Nephron (organoid): ENCODE data around the gene GTF3C2.

Experiments
- H3K27ac Mint-ChIP-seq, 3 experiments: 2 replicates each; pipeline ENCODE4 v1.8.0; 2020; ENCODE audit warnings: mixed read lengths in 3 of 3, mild to moderate bottlenecking in 2 of 3, moderate library complexity in 1 of 3
- H3K27me3 Mint-ChIP-seq: 2 replicates; pipeline ENCODE4 v1.8.0; 2021; ENCODE audit warnings: low read depth, mild to moderate bottlenecking, moderate library complexity, mixed read lengths
- H3K36me3 Mint-ChIP-seq: 2 replicates; pipeline ENCODE4 v1.8.0; 2020; ENCODE audit warnings: low read depth, mixed read lengths
- H3K4me1 Mint-ChIP-seq: 2 replicates; pipeline ENCODE4 v1.8.0; 2020; ENCODE audit warnings: mixed read lengths
- H3K4me3 Mint-ChIP-seq, 3 experiments: 2 replicates each; pipeline ENCODE4 v1.8.0; 2020; ENCODE audit warnings: mild to moderate bottlenecking in 3 of 3, mixed read lengths in 3 of 3, moderate library complexity in 2 of 3
- H3K9me3 Mint-ChIP-seq: 2 replicates; pipeline ENCODE4 v1.8.0; 2020; ENCODE audit warnings: mixed read lengths
- TF ChIP-seq, protein P1 (sequence below), 3 experiments: fragments of 200-600 bp; sonication (generic); IDR thresholded peaks; one replicate each; pipeline ENCODE4 v1.5.0; 2021; ENCODE audit warnings: antibody characterized with exemption in 3 of 3; ENCODE audit not compliant: unreplicated experiment in 3 of 3

GTF3C2 gene, protein sequence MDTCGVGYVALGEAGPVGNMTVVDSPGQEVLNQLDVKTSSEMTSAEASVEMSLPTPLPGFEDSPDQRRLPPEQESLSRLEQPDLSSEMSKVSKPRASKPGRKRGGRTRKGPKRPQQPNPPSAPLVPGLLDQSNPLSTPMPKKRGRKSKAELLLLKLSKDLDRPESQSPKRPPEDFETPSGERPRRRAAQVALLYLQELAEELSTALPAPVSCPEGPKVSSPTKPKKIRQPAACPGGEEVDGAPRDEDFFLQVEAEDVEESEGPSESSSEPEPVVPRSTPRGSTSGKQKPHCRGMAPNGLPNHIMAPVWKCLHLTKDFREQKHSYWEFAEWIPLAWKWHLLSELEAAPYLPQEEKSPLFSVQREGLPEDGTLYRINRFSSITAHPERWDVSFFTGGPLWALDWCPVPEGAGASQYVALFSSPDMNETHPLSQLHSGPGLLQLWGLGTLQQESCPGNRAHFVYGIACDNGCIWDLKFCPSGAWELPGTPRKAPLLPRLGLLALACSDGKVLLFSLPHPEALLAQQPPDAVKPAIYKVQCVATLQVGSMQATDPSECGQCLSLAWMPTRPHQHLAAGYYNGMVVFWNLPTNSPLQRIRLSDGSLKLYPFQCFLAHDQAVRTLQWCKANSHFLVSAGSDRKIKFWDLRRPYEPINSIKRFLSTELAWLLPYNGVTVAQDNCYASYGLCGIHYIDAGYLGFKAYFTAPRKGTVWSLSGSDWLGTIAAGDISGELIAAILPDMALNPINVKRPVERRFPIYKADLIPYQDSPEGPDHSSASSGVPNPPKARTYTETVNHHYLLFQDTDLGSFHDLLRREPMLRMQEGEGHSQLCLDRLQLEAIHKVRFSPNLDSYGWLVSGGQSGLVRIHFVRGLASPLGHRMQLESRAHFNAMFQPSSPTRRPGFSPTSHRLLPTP

DNA sequence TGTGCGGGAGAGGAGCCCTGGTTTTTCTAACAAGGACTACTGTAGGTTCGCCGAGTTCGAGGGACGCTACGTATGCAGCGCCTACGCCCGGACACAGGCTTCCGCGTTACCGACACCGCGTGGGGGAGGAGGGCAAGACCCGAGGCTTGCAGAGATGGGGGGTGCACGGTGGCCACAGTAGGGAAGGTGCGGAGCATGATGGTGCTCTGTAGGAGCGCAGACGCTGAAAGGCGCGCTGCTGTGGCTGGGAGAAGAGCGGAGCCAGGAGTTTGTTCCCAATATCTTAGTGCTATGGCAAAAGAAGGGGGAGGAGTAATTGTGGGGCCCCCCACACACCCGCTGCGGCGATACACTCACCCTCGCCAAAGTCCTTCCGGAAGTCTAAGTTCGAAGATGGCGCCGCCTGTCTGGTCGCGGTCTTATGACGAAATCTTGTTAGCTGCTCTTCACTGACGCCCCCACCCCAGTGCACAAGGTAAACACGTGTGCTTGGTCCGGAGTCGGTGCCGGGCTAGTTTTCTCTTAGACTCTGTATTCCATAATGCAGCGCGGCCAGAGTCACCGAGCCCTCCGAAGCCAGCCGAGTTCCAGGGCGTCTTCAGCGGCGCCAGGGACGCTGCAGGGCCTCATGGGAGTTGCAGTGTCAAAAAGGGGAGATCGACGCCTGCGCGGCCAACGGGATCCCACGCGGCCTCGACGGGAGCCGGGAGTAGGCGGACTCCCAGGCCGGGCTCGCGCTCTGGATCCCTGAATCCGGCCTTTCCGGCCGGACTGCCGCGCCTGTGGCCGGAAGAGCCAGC is at the start of gene GTF3C2:
Gene GTF3C2, minus strand, starts transcription at position 383 of the 800 bp plus-strand sequence. CDS start 13,210 bp downstream, outside the sequence.
- peaks cover 21% of the 10 kb centered on the region for H3K36me3 Mint-ChIP-seq
- H3K4me1 Mint-ChIP-seq, result peaks cover 30% of the 10 kb centered on the region
- peaks cover 3% of the 10 kb centered on the region for H3K9me3 Mint-ChIP-seq
- TF ChIP-seq, protein P1, sequence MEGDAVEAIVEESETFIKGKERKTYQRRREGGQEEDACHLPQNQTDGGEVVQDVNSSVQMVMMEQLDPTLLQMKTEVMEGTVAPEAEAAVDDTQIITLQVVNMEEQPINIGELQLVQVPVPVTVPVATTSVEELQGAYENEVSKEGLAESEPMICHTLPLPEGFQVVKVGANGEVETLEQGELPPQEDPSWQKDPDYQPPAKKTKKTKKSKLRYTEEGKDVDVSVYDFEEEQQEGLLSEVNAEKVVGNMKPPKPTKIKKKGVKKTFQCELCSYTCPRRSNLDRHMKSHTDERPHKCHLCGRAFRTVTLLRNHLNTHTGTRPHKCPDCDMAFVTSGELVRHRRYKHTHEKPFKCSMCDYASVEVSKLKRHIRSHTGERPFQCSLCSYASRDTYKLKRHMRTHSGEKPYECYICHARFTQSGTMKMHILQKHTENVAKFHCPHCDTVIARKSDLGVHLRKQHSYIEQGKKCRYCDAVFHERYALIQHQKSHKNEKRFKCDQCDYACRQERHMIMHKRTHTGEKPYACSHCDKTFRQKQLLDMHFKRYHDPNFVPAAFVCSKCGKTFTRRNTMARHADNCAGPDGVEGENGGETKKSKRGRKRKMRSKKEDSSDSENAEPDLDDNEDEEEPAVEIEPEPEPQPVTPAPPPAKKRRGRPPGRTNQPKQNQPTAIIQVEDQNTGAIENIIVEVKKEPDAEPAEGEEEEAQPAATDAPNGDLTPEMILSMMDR (IDR thresholded peaks at IDR 0.05; ENCODE audit: unreplicated experiment in 3 of 3), result no peak
- peak within 1 kb of the TSS; percentile 98 to 100 (median 98) for H3K27ac Mint-ChIP-seq
- no peaks in the 10 kb centered on the region for H3K27me3 Mint-ChIP-seq
- H3K4me3 Mint-ChIP-seq, result peak within 1 kb of the TSS; percentile 98 to 100 (median 99)

DNA sequence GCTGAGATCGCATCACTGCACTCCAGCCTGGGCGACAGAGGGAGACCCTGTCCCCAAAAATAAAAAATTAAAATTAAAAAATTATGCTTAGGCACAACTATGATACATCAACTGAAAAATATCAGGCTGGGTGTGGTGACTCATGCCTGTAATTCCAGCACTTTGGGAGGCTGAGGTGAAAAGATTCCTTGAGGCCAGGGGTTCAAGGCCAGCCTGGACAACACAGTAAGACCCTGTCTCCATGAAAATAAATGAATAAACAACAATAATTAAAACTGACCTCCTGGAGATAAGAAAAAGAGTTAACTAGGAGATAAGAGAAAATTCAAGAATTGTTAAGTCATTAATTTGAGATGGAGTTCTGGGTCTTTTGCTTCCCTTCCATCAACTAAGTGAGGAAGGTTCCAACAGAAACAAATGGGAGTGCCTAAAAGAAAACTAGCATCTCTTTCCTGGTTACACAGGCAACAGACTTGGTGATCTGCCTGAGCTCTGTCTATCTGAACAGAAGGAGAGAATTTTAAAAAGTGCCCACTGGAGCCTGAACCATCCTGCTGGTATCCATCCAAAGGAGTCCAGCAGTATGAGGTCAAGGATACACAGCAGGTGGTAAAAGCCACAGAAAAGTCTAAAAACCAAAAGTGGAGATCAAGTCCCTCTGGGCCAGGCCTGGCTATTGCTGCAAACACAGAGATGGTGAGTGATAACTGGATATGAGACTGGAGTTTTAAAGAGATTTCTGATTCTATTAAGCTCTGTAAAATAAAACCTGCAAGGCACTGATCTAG is 44.0 kb upstream of the GTF3C2 start:
- H3K27ac Mint-ChIP-seq, result no peak overlapping the region
- no peaks in the 10 kb centered on the region for H3K9me3 Mint-ChIP-seq
- H3K4me1 Mint-ChIP-seq, result no peaks in the 10 kb centered on the region
- H3K27me3 Mint-ChIP-seq, result no peaks in the 10 kb centered on the region
- TF ChIP-seq, protein P1 (IDR thresholded peaks at IDR 0.05; ENCODE audit: unreplicated experiment in 3 of 3), result no peak
- no peak overlapping the region for H3K4me3 Mint-ChIP-seq
- H3K36me3 Mint-ChIP-seq, result peaks cover 16% of the 10 kb centered on the region

DNA sequence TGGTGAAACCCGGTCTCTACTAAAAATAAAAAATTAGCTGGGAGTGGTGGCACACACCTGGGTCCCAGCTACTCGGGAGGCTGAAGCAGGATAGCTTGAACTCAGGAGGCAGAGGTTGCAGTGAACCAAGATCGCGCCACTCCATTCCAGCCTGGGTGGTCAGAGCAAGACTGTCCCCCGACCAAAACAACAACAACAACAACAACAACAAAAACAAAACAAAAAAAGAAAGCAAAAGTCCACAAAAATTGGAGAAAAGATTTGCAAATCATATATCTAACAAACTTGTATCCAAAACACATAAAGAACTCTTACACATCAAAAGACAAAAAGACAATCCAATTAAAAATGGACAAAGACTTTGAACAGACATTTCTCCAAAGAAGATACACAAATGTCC is 42.4 kb upstream of the GTF3C2 start:
- H3K9me3 Mint-ChIP-seq, result no peaks in the 10 kb centered on the region

DNA sequence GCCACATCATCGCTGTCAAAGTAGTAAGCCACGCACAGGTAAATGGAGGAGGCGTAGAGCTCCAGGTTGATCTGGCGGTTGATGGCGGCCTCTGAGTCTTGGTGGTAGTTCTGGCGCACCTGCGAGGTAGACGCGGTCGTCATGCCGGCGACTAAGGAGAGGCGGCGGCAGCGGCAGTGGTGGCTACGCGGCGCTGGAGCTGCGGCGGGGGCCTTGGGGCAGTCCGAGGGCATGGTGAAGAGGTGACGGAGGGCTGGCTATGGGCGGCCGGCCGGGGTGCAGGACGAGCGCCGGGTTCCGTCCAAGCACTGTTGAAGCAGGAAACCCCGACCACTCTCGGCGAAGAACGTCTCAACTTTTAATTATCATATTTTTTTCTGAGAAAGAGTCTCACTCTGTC is 36.7 kb upstream of the GTF3C2 start:
- no peak overlapping the region for H3K27ac Mint-ChIP-seq
- no peaks in the 10 kb centered on the region for H3K27me3 Mint-ChIP-seq
- H3K9me3 Mint-ChIP-seq, result no peaks in the 10 kb centered on the region
- no peak overlapping the region for H3K4me3 Mint-ChIP-seq
- peaks cover 23% of the 10 kb centered on the region for H3K36me3 Mint-ChIP-seq
- H3K4me1 Mint-ChIP-seq, result no peaks in the 10 kb centered on the region
- TF ChIP-seq, protein P1 (IDR thresholded peaks at IDR 0.05; ENCODE audit: unreplicated experiment in 3 of 3), result no peak

More for the DNA sequence above, 42.4 kb upstream of the GTF3C2 start:
- Mint-ChIP-seq H3K4me3 (no peak overlapping the region), H3K27me3 (no peaks in the 10 kb centered on the region), H3K4me1 (no peaks in the 10 kb centered on the region), H3K27ac (no peak overlapping the region), H3K36me3 (peaks cover 16% of the 10 kb centered on the region)
- TF ChIP-seq, protein P1 (IDR thresholded peaks at IDR 0.05; ENCODE audit: unreplicated experiment in 3 of 3), result no peak
